HL-60 (cell line): ENCODE measurements around the gene IGF2R.
"Not testable (repeated sequence)": the region's sequence is repeated elsewhere in the genome, so short reads cannot be mapped to it uniquely, and the experiment has no call there.

Source experiments
- DNase-seq, 2 experiments: peaks; one replicate each; pipeline ENCODE4 v3.0.0-alpha.2; 2010 to 2020; ENCODE audit warnings: low read depth in 1 of 2, low spot score in 1 of 2
- H3K27ac ChIP-seq: fragments of 250-450 bp; sonication (Bioruptor Pico); replicated peaks from 2 replicates; pipeline ENCODE4 v1.5.1; 2020; ENCODE audit warnings: mild to moderate bottlenecking, moderate library complexity
- H3K27me3 ChIP-seq: fragments of 250-450 bp; sonication (Bioruptor Pico); 2 replicates; pipeline ENCODE4 v1.5.1; 2021; ENCODE audit warnings: mild to moderate bottlenecking, moderate library complexity; ENCODE audit not compliant: insufficient read depth, poor library complexity, severe bottlenecking
- H3K4me3 ChIP-seq: replicated peaks from 2 replicates; pipeline ENCODE4 v1.5.1; 2011; ENCODE audit warnings: mild to moderate bottlenecking, control low read depth, low read length; ENCODE audit not compliant: insufficient read depth
- GABPA ChIP-seq: IDR thresholded peaks from 2 replicates; pipeline ENCODE4 v1.6.1; 2012; ENCODE audit warnings: low read depth
- POLR2AphosphoS5 ChIP-seq: IDR thresholded peaks from 2 replicates; pipeline ENCODE4 v1.6.1; 2012; ENCODE audit warnings: low read depth
- SPI1 ChIP-seq: IDR thresholded peaks from 2 replicates; pipeline ENCODE4 v1.6.1; 2012; ENCODE audit warnings: low read depth, mild to moderate bottlenecking, borderline replicate concordance
- TF ChIP-seq, protein P1 (sequence below): IDR thresholded peaks from one replicate; pipeline ENCODE4 v1.5.1; 2011; ENCODE audit warnings: low read length, control low read depth, inconsistent platforms; ENCODE audit not compliant: insufficient read depth
- TF ChIP-seq, protein P2 (sequence below): IDR thresholded peaks from 2 replicates; pipeline ENCODE4 v1.6.1; 2012; ENCODE audit warnings: low read depth; ENCODE audit not compliant: insufficient replicate concordance

Gene IGF2R

DNA sequence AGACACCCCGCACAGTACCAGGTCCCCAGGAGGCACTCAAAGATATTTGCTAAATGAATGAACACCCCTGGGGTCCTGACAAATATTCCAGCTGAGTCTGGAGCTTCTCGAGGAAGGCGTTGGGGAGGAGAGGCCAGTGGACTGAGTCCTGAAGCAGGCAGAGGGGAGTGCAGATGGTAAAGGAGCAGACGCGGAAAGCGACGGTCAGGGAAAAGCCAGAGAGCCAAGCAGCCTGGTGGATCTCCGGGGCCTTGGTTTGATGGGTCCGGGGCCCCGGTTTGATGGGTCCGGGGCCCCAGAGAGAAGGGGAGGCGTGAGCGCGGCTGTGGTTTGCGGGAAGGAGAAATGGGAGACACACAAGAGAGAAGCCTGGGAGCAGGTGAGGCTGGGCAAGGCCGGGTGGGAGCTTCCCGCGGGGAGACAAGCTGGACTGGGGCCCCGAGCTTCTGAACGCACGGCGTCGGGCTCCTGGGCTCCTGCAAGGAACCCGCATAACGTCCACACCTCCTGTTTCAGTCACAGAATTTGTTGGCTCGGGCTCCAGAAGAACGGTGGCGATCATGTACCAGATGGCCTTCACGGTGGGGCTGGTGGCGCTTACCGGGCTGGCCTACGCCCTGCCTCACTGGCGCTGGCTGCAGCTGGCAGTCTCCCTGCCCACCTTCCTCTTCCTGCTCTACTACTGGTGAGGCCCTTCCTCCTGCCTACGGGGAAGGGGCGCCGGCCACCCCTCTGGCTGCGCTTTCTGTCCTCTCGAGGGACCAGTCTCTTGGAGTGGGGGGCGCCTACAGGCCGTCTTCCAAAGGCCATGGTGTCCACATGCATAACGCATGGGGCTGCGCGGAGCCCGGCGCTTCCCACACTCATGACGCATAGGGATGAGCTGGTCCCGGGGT lies 164.8 kb downstream of the IGF2R start:
- TF ChIP-seq GABPA: no peak
- Histone ChIP-seq H3K4me3 (no peak overlapping the region), H3K27ac (no peak overlapping the region), H3K27me3 (peaks cover 2% of the 10 kb centered on the region)
- DNase-seq: no peak

DNA sequence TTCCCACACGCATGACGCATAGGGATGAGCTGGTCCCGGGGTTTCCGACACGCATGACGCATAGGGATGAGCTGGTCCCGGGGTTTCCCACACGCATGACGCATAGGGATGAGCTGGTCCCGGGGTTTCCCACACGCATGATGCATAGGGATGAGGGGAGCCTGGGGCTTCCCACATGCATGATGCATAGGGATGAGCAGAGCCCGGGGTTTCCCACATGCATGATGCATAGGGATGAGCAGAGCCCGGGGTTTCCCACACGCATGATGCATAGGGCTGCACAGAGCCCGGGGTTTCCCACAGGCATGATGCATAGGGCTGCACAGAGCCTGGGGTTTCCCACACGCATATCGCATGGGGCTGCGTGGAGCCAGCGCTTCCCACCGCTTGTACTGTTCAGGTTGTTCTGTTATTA lies 165.5 kb downstream of the IGF2R start:
- not testable (repeated sequence) for H3K4me3 ChIP-seq, H3K27ac ChIP-seq, H3K27me3 ChIP-seq, DNase-seq

DNA sequence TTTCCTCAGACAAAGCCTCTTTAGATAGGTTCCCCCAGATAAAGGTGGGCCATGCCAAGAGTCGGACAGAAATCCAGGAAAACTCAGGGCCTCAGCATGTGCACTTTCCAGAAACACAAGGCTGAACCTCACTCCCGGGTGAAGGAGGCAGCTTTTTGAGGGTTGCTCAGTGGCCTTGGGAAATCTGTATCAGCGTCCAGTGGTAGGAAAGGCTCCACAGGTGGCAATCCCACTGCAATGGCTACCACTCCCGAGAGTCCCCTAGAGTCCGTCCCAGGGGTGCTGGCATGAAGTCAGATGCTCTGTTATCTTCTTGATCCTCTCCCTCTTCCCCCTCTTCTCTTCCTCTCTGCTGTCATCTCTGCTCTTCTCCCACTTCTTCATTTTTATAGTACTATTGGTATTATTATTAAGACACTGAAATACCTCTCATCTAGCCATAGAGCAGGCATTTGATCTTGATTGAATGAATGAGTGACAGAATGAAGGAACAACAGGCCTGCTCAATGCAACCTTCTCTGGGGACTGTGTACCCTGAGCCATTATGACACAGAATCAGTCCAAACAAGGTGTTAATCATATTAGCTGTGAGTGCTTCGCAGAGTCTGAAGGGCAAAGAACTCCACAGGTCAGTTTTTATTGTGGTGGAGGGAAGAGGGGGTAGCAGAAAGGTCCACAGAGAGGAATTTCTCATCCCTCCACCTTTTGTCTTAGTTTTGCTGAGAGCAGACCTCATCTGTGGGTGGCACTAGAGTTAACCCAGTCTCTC lies 166.1 kb downstream of the IGF2R start:
- Histone ChIP-seq H3K4me3 (no peak overlapping the region), H3K27me3 (peaks cover 2% of the 10 kb centered on the region), H3K27ac (no peak overlapping the region)
- TF ChIP-seq, protein P1, sequence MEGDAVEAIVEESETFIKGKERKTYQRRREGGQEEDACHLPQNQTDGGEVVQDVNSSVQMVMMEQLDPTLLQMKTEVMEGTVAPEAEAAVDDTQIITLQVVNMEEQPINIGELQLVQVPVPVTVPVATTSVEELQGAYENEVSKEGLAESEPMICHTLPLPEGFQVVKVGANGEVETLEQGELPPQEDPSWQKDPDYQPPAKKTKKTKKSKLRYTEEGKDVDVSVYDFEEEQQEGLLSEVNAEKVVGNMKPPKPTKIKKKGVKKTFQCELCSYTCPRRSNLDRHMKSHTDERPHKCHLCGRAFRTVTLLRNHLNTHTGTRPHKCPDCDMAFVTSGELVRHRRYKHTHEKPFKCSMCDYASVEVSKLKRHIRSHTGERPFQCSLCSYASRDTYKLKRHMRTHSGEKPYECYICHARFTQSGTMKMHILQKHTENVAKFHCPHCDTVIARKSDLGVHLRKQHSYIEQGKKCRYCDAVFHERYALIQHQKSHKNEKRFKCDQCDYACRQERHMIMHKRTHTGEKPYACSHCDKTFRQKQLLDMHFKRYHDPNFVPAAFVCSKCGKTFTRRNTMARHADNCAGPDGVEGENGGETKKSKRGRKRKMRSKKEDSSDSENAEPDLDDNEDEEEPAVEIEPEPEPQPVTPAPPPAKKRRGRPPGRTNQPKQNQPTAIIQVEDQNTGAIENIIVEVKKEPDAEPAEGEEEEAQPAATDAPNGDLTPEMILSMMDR: no peak
- TF ChIP-seq SPI1: no peak
- no peak for TF ChIP-seq GABPA
- no peak for TF ChIP-seq POLR2AphosphoS5
- TF ChIP-seq, protein P2, sequence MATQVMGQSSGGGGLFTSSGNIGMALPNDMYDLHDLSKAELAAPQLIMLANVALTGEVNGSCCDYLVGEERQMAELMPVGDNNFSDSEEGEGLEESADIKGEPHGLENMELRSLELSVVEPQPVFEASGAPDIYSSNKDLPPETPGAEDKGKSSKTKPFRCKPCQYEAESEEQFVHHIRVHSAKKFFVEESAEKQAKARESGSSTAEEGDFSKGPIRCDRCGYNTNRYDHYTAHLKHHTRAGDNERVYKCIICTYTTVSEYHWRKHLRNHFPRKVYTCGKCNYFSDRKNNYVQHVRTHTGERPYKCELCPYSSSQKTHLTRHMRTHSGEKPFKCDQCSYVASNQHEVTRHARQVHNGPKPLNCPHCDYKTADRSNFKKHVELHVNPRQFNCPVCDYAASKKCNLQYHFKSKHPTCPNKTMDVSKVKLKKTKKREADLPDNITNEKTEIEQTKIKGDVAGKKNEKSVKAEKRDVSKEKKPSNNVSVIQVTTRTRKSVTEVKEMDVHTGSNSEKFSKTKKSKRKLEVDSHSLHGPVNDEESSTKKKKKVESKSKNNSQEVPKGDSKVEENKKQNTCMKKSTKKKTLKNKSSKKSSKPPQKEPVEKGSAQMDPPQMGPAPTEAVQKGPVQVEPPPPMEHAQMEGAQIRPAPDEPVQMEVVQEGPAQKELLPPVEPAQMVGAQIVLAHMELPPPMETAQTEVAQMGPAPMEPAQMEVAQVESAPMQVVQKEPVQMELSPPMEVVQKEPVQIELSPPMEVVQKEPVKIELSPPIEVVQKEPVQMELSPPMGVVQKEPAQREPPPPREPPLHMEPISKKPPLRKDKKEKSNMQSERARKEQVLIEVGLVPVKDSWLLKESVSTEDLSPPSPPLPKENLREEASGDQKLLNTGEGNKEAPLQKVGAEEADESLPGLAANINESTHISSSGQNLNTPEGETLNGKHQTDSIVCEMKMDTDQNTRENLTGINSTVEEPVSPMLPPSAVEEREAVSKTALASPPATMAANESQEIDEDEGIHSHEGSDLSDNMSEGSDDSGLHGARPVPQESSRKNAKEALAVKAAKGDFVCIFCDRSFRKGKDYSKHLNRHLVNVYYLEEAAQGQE: no peak
- no peak for DNase-seq

DNA sequence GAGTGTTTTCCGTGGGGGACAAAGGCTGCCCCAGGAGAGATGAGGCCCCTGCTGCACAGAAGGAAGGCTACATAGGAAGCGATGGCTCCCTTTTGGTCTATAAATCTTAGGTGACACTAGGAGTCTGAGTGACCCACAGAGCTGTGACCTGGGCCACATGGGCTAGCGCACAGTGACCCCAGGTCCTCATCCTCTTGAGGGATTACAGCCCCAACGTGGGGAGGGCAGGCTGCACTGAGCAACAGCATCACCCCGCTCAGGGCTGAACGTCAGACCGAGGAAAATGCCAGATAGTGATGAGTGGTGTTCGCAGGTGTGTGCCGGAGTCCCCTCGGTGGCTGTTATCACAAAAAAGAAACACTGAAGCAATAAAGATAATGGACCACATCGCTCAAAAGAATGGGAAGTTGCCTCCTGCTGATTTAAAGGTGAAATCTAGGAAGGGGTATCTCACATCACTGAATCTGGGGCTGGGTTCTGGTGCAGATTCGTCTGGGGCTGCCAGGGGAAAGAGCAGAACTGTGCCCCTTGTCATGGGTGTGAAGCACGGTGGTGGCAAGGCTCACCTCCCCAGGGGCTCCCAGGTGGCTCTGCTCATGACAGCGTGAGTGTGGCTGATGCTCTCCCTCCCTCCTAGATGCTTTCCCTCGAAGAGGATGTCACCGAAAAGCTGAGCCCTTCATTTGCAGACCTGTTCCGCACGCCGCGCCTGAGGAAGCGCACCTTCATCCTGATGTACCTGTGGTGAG lies 167.2 kb downstream of the IGF2R start:
- H3K4me3 ChIP-seq: no peak overlapping the region
- DNase-seq: no peak
- no peak overlapping the region for H3K27ac ChIP-seq
- H3K27me3 ChIP-seq: peaks cover 2% of the 10 kb centered on the region
- TF ChIP-seq GABPA: no peak
- TF ChIP-seq, protein P1: no peak

DNA sequence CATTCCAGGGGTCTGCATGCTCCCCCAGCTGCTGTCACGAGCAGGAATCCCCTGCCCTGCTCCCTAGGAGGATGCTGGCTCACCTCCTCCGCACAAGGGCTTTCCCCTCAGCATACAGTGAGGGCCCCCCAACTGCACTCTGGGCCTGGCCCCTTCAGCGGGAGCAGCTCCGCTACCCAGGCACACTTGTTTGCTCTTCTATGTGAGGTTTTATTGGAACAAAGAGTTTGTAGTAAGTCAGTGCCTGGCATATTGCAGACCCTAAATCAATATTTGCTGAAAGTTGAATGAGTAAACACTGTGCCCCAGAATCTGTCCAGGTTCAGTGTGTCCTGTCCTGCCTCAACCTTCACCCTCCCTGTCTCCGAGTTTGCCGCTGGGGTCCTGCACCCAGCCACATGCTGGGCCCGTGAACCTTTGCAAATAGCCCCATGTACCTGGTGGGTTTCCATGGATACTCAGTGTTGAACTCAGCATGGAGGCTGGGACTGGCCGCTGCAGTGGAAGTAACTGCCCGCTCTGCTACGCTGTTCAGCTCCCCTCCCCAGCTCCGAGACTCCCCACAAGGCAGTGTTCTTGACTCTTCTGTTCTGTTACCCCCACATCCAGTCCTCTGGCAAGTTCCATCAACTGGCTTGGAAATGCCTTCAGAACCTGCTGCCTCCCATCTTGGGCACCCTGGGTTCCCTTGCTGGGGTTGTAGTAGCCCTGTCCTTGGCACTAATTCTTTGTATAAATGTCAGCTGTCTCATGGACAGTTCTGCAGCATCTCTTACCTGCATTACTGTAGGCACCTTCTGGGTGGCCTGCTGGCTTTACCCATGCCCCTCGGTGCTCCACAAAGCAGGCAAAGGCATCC lies 168.5 kb downstream of the IGF2R start:
- H3K27ac ChIP-seq: no peak overlapping the region
- DNase-seq: no peak
- H3K4me3 ChIP-seq: no peak overlapping the region
- H3K27me3 ChIP-seq: peaks cover 2% of the 10 kb centered on the region
- TF ChIP-seq POLR2AphosphoS5: no peak
- TF ChIP-seq, protein P1: no peak
- TF ChIP-seq, protein P2: no peak
- TF ChIP-seq GABPA: no peak
- no peak for TF ChIP-seq SPI1
